GM12878 (cell line): ENCODE data around the gene PRM3. TPM values are rescaled to one million over a fixed set of nuclear protein-coding genes. Genes with fewer than 3 reads are reported as not detected.

ENCODE experiments used
- BCL11A ChIP-seq: IDR thresholded peaks from 2 replicates; pipeline ENCODE4 v1.6.1; 2011; ENCODE audit warnings: low read depth, low read length
- CREB1 ChIP-seq: IDR thresholded peaks from 2 replicates; pipeline ENCODE4 v1.6.1; 2012; ENCODE audit warnings: low read depth, mild to moderate bottlenecking, inconsistent platforms
- EP300 ChIP-seq, 2 experiments: fragments of 150-350 bp in 1 of 2; IDR thresholded peaks; 2 replicates each; pipeline ENCODE4 v1.6.1; 2011 to 2012; ENCODE audit warnings: low read depth in 2 of 2, low read length in 2 of 2, borderline replicate concordance in 1 of 2, improper control_type of control experiment in 1 of 2, inconsistent platforms in 1 of 2; ENCODE audit not compliant: control insufficient read depth in 1 of 2
- ETV6 ChIP-seq, 2 experiments: fragments of 450-650 bp in 1 of 2; IDR thresholded peaks in 1 of 2; conservative IDR thresholded peaks in 1 of 2; 2 replicates each; pipeline ENCODE4 v1.6.1; 2014; ENCODE audit warnings: antibody characterized with exemption in 1 of 2, borderline replicate concordance in 1 of 2, low read depth in 1 of 2, mild to moderate bottlenecking in 1 of 2, moderate library complexity in 1 of 2
- FOXM1 ChIP-seq: IDR thresholded peaks from 2 replicates; pipeline ENCODE4 v1.6.1; 2012; ENCODE audit warnings: low read depth, mild to moderate bottlenecking, inconsistent platforms, low read length, moderate library complexity
- IRF5 ChIP-seq: fragments of 450-650 bp; IDR thresholded peaks from 2 replicates; pipeline ENCODE4 v1.6.1; 2017; ENCODE audit warnings: borderline replicate concordance
- JUND ChIP-seq: IDR thresholded peaks from 2 replicates; pipeline ENCODE4 v1.6.1; 2012; ENCODE audit warnings: low read depth, mild to moderate bottlenecking, low read length, improper control_type of control experiment, moderate library complexity
- MAX ChIP-seq: IDR thresholded peaks from 2 replicates; pipeline ENCODE4 v1.6.1; 2012; ENCODE audit warnings: low read depth, low read length, improper control_type of control experiment
- MLLT1 ChIP-seq: fragments of 450-650 bp; IDR thresholded peaks from 2 replicates; pipeline ENCODE4 v1.6.1; 2016; ENCODE audit warnings: mild to moderate bottlenecking
- NRF1 ChIP-seq: conservative IDR thresholded peaks from 2 replicates; pipeline ENCODE4 v1.6.1; 2011; ENCODE audit warnings: mild to moderate bottlenecking, low read depth, low read length, improper control_type of control experiment
- PKNOX1 ChIP-seq: fragments of 450-650 bp; IDR thresholded peaks from 2 replicates; pipeline ENCODE4 v1.6.1; 2016; ENCODE audit warnings: mild to moderate bottlenecking
- POLR2AphosphoS5 ChIP-seq: IDR thresholded peaks from 2 replicates; pipeline ENCODE4 v1.6.1; 2011; ENCODE audit warnings: mild to moderate bottlenecking, low read length, inconsistent platforms
- PRDM15 ChIP-seq: fragments of 450-650 bp; formaldehyde crosslinking; IDR thresholded peaks from 2 replicates; pipeline ENCODE4 v1.4.0; 2020; ENCODE audit warnings: mild to moderate bottlenecking, moderate library complexity
- SP1 ChIP-seq: IDR thresholded peaks from one replicate; pipeline ENCODE4 v1.6.1; 2011; ENCODE audit warnings: low read depth, low read length
- TAF1 ChIP-seq: IDR thresholded peaks from 2 replicates; pipeline ENCODE4 v1.6.1; 2011; ENCODE audit warnings: mild to moderate bottlenecking, low read depth, low read length, borderline replicate concordance
- ZBTB4 ChIP-seq: fragments of 450-650 bp; formaldehyde crosslinking; IDR thresholded peaks from 2 replicates; pipeline ENCODE4 v1.4.0; 2022; ENCODE audit warnings: mild to moderate bottlenecking, moderate library complexity
- ZNF24 ChIP-seq: fragments of 450-650 bp; IDR thresholded peaks from 2 replicates; pipeline ENCODE4 v1.6.1; 2017; ENCODE audit warnings: antibody characterized with exemption, mild to moderate bottlenecking
- ZNF384 ChIP-seq: IDR thresholded peaks from 2 replicates; pipeline ENCODE4 v1.6.1; 2012; ENCODE audit warnings: low read depth, mild to moderate bottlenecking, low read length, improper control_type of control experiment, borderline replicate concordance
- polyA plus RNA-seq, 11 experiments: library from polyadenylated mRNA; depleted of rRNA in 4 of 11; unstranded in 6 of 11; stranded (reverse) in 5 of 11; fragments of >200 nt; fragmentation: Nextera tagmentation in 4 of 11; fragmentation: Illumina TruSeq in 1 of 11; extraction: Ambion mirVana in 4 of 11; extraction: Trizol in 1 of 11; gene quantifications; 1 replicate in 1 of 11; 2 replicates in 10 of 11; pipeline versions ENCODE4 v1.2.1 to v1.2.3, GENCODE V29; 2011 to 2016; ENCODE audit warnings: inconsistent platforms in 2 of 11, missing spikeins in 2 of 11, low read depth in 1 of 11
- total RNA-seq, 4 experiments: library from RNA; depleted of rRNA in 3 of 4; stranded (reverse); fragments of >200 nt in 3 of 4; fragmentation: Illumina TruSeq in 1 of 4; extraction: Trizol in 1 of 4; gene quantifications; 2 replicates each; pipeline versions ENCODE4 v1.2.1 to v1.2.3, GENCODE V29; 2013 to 2021

PRM3 gene
- total and polyA plus RNA-seq, 10 of the 15 experiments (the other 5 are each of a cell fraction or from before 2014, with no cell fraction given): not detected

- no peak for TF ChIP-seq ZBTB4 (CRISPR knock-in tag)
- no peak for TF ChIP-seq PRDM15
- peak; percentile 59; the same call in 1 of the 2 replicates for TF ChIP-seq IRF5
- TF ChIP-seq BCL11A: peak; percentile 82
- peak; percentile 85; the same call in 1 of the 2 replicates for TF ChIP-seq FOXM1
- TF ChIP-seq SP1: peak; percentile 60
- no peak for TF ChIP-seq ZNF24
- no peak for TF ChIP-seq NRF1
- no peak for TF ChIP-seq MAX
- TF ChIP-seq POLR2AphosphoS5: no peak
- no peak for TF ChIP-seq MLLT1
- TF ChIP-seq EP300 (IDR thresholded peaks at IDR 0.05; ENCODE audit: borderline replicate concordance in 1 of 2, control insufficient read depth in 1 of 2, low read depth in 2 of 2, low read length in 2 of 2): peak; percentile 90 to 94
- TF ChIP-seq ZNF384: peak; percentile 51
- TF ChIP-seq JUND: no peak
- peak; percentile 55; the same call in 1 of the 2 replicates for TF ChIP-seq PKNOX1
- TF ChIP-seq TAF1: no peak
- TF ChIP-seq ETV6 (conservative IDR thresholded peaks at IDR 0.05 in 1 of 2, IDR thresholded peaks at IDR 0.05 in 1 of 2; ENCODE audit: borderline replicate concordance in 1 of 2, low read depth in 1 of 2): peak in 1 of 2 experiments; percentile 84; a peak in 2 of 4 replicates
- peak; percentile 37; the same call in 1 of the 2 replicates for TF ChIP-seq CREB1
These were observed 37.6 kb upstream of the PRM3 start (continued) for GRCh38 chr16:11310997-11311561.
